ENCODE results near the gene PPP1R14B.
A peak's percentile ranks its signal among the peaks of the same experiment; 100 is the strongest.

The PPP1R14B gene

GRCh38 chr11:64208086-64208795, 38.5 kb downstream of the PPP1R14B start:
- no peak for DNase-seq

DNA sequence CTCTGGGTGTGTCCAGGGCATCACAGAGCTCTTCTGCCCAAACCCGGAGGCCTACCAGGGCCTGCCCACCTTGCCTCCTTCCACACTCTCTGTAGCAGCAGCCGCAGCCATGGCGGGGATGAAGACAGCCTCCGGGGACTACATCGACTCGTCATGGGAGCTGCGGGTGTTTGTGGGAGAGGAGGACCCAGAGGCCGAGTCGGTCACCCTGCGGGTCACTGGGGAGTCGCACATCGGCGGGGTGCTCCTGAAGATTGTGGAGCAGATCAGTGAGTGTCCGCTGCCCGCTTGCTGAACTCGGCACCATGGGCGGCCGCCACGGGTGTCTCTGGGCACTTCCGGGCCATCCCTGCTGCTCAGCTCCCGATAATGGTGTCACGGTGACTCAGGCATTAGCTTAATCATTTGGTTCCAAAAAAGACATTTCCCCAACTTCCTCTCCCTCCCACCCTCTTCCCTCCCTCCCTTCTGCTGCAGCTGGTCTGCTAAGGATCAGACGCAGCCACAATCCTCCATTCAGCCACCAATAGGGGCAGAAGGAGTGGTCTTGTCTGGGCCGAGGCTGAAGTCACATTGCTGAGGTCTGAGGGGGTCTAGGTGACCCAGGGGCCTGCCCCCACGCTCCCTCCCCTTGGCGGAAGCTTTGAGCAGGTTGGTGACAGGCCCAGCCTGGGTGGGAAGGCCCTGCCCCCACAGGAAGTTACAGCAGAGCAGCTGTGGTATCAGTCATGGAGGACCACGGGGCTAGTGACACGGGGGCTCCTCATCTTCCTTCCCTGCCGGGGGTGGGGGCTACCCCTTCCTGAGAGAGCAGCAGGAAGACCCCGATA, 39.3 kb downstream of the PPP1R14B start:
- peak; percentile 90 for DNase-seq

- peak; percentile 92 for DNase-seq
Measured at GRCh38 chr11:64206457-64207255, 40.1 kb downstream of the PPP1R14B start, which contains the start of gene FERMT3. Gene FERMT3, plus strand, starts transcription at chr11:64206721. Its CDS starts 644 bp downstream, at chr11:64207365.

- peak; percentile 80 for DNase-seq
Measured at GRCh38 chr11:64204464-64204989, 42.2 kb downstream of the PPP1R14B start.

- no peak for DNase-seq
Measured at GRCh38 chr11:64204080-64204440, 42.7 kb downstream of the PPP1R14B start.

- DNase-seq = no peak
Measured at GRCh38 chr11:64203421-64204079, 43.2 kb downstream of the PPP1R14B start.

- DNase-seq = no peak
Measured at GRCh38 chr11:64202992-64203391, 43.8 kb downstream of the PPP1R14B start.

DNA sequence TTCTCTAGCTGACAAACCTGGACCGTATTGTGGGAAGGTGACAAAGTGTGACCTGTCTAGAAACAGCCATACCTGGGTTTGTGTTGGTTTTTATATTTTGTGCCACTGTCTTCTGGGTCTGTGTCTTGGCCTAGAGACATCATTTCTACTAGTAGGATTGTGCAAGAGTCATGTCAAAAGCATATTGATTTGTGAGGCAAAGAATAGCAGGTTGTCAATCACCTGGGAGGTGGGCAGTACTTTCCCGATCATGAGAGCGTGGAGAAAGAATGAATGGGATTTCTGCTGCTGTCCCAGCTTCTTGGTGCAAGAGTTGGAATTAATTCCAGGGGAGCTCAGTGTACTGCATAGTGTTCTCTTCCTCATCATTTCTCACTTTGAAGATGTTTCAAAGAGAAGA, 45.2 kb downstream of the PPP1R14B start:
- DNase-seq = no peak

- DNase-seq = no peak
Measured at GRCh38 chr11:64198511-64198910, 48.2 kb downstream of the PPP1R14B start.

- DNase-seq = no peak
Measured at GRCh38 chr11:64196626-64197025, 50.1 kb downstream of the PPP1R14B start.

All from stimulated activated CD4-positive, alpha-beta T cell treated with anti-CD3 and anti-CD28 coated beads, Interleukin-15, amount 100 ng/mL, for 24 hours (primary cell).